Stimulated activated CD8-positive, alpha-beta memory T cell treated with anti-CD3 and anti-CD28 coated beads, Interleukin-7, amount 100 ng/mL, for 48 hours (primary cell): ENCODE measurements around the gene IFT172.
"Not testable (repeated sequence)": the region's sequence is repeated elsewhere in the genome, so short reads cannot be mapped to it uniquely, and the experiment has no call there.

ENCODE experiments used
- DNase-seq, 2 donors: peaks; one replicate each; pipeline ENCODE4 v3.0.0-alpha.2; 2020; ENCODE audit warnings: low read depth in 1 of 2; ENCODE audit errors: extremely low read depth in 1 of 2

Gene IFT172

DNA sequence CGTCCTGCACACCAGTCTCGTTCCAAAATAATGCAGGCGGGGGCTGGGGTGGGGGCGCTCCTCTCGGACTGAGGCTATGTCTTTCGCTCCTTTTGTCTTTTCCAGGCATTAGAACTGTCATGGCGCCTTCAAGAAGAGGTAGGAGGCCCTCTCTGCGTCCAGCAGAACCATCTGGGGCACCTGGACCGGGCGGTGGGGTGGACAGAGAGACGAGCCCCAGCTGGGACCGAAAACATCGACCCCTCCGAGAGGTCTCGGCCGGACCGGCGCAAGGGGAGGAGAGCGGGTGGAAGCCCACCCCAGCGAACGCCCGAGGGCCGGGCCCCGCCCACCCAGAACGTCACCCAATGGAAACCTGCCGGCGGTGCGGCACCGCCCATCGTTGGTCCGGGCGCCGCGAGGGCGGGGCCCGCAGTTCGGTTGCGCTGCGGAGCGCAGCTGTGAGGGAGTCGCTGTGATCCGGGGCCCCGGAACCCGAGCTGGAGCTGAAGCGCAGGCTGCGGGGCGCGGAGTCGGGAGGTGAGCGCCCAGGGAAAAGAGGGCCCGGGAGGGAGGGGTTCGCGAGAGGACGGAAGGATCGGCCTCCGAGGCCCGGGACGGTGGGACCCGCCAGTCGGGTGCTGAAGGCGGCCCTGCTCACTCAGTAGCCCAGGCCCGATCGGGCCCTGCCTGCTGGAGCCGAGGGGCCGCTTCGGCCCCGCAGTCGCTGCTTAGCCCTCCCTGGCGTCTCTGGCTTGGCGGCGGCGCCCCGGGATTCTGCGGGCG lies 61.1 kb downstream of the IFT172 start, which contains the start of gene NRBP1:
Gene NRBP1, plus strand, starts transcription at position 419 of the 765 bp plus-strand sequence. CDS start 4,643 bp downstream, outside the sequence.
- DNase-seq, result peak; percentile 82 to 84

DNA sequence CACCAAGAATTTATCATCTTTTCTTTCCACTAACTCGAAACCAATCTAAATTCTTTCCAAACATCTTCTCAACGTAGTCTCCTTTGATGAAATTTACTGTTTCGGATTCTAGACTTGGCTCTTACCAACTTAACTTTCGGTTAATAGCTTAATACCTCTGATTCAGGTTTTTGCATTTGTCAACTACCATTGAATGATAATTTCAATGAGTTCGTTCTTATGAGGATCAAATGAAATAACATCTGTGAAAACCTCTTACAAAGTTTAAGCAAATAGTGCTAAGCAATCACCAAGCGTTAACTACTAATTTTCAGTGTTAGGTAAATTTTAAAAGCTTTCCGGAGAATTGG lies 61.7 kb downstream of the IFT172 start:
- DNase-seq, result no peak

DNA sequence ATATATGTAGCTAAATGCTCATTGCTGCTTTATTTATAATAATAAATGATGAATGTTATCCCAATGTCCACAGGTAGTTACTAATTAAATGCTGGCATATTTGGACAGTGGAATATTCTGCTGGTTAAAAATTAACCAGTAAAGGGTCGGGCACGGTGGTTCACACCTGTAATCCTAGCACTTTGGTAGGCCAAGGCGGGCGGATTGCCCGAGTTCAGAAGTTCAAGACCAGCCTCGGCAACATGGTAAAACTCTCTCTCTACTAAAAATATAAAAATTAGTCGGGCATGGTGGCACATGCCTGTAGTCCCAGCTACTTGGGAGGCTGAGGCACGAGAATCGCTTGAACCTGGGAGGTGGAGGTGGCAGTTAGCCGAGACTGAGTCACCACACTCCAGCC lies 64.5 kb downstream of the IFT172 start:
- DNase-seq, result not testable (repeated sequence)

DNA sequence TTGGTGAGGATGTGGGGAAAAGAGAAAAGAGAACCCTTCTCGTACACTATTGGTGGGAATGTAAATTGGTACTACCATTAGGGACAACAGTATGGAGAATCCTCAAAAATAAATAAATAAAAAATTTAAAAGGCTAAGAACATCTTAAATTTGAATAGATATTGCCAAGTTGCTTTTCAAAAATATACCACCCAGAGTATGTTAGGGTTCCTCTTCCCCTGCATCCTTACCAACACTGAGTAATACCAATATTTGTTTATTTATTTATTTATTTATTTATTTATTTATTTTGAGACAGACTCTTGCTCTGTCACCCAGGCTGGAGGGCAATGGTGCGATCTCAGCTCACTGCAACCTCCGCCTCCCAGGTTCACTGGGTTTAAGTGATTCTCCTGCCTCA lies 66.6 kb downstream of the IFT172 start:
- DNase-seq, result no peak

DNA sequence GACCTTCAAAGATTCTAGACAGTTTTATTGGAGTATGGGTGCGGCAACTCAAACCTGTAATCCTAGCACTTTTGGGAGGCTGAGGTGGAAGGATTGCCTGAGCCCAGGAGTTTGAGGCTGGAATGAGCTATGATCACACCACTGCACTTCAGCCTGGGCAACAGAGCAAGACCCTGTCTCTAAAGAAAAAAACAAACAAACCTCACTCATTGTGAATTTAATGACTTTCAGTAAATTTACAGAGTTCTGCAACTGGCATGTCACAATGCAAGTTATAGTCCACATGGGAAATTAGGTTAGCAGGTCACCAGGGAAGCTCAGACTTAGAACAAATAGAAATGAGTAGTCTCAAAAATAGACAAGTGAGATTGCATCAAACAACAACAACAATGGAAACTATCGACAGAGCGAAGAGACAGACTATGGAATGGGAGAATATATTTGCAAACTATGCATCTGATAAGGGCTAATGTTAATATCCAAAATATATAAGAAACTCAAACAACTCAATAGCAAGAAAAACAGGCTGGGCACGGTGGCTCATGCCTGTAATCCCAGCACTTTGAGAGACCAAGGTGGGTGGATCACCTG lies 67.8 kb downstream of the IFT172 start:
- DNase-seq, result no peak

DNA sequence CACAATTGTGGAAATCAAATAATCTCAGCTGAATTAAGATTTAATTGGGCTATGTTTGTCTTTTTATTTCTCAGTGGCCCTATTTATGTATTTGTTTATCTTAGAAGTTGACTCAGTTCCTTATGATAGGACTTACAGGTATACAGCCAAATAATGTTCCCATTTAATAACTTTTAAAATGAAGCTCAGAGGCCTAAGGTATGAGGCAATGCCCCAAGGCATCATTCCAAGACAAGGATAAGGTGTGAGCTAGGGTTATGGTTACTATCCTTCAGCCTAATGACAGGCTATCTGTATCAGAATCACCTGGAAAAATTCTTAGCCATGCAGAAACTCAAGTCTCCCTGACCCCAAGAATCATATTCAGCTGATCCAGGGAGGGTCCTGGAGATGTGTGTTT lies 68.5 kb downstream of the IFT172 start:
- DNase-seq, result no peak

DNA sequence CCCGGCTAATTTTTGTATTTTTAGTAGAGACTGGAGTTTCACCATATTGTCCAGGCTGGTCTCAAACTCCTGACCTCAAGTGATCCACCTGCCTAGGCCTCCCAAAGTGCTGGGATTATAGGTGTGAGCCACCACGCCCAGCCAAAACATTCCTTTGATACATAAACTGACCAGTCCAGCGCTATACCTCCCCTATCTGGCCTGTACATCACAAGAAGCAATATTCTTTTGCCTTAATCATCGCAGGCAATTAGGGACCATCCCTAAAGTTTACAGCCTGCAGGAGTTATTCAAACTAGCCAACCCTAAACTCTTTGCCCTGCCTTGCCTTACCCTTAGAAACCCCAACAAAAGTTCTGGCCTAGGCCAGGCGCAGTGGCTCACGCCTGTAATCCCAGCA lies 73.4 kb downstream of the IFT172 start:
- DNase-seq, result no peak

DNA sequence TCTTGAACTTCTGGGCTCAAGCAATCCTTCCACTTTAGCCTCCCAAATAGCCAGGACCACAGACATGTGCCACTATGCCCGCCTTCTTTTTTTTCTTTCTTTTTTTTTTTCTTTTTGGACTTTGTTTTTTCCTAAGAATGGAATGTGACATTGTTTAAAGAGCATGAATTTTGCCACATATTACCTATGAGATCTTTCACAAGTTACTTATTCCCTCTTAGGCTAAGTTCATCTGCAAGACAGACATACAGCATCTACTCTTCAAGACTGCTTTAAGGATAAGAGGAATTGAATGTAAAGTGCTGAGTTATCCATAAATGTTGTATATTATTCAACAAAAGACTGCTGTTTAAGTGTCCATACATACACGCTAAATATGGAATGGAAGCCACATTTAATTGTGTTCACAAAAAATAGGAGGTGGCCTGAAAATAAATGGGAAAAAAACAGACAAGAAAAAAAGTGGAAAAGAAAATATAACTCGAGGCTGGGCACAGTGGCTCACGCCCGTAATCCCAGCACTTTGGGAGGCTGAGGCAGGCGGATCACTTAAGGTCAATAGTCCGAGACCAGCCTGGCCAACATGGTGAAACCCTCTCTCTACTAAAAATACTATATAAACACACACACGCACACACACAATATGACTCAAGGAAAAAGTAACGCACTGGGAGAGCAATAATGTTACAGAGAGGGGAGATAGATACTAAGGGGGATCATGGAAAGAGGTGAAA lies 77.0 kb downstream of the IFT172 start:
- no peak for DNase-seq

DNA sequence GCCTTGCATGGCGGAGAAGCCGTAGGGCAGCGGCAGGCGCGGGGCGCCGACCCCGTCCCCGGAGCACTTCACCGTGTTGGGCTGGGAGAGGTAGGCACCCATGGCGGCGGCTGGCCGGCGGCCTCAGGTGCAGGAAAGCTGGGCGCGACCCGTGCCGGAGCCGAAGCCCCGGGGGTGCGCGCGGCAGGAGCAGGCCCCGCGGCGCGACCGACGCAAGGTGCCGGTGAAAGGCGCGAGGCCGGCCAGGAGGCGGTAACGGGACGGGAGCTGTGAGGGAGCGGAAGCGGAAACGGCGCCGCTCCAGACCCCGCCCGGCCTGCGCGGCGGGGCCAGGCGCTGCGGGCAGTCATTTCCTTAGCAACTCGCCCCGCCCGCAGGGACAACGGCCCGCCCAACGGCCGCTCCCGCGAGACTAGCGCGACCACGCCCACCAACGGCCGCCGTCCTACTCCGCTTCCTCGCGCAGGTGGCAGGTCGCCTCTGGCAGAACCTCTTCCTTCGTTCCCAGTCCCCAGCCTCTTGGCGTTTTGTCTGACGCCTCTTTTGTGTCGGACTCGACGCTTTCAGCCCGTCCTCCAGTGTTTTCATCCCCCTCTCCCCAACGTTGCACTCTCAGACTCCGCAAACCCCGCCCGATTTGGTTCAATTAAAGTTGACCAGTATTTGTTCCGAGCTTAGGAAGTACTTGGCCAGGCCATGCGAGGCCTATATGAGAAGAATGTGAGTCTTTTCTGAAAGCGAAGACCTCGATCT lies 80.0 kb downstream of the IFT172 start, which contains the start of gene PPM1G:
Gene PPM1G, minus strand, starts transcription at position 271 of the 753 bp plus-strand sequence. Its CDS starts 169 bp downstream, at position 102.
- DNase-seq, result peak; percentile 93 to 95

DNA sequence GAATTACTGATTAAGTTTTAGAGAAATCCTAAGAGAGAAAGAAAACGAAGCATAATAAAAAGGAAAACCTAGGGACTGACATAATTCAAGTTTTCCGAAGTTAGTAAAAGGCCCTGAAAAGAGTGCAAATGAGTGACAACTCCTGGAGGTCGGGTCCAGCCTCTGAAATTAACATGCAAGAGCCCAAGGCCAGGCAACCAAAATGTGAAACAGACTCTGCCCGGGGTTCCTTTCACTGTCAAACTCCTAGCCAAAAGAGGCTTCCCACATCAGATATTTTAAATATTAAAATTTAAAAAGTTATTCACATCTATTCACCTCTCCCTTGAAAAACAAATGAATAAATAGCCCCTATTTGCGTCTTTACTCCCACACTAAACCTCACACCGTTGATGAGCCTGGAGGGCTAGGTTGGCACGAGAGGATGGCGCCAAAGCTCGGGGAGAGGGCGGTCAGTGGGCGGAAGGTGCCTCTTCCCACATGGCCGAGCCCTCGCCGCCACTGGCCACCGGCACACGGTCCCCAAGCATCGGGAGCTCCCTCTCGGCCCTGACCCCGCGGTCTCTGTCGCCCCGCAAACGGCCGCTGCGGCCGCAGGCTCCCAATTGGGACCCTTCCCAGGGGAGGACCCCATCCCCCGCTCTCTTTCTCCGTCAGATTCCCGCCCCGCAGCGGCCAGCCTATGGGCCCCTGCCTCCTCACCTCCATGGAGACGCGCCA lies 80.8 kb downstream of the IFT172 start:
- peak in 1 of 2 donors; percentile 16 for DNase-seq

DNA sequence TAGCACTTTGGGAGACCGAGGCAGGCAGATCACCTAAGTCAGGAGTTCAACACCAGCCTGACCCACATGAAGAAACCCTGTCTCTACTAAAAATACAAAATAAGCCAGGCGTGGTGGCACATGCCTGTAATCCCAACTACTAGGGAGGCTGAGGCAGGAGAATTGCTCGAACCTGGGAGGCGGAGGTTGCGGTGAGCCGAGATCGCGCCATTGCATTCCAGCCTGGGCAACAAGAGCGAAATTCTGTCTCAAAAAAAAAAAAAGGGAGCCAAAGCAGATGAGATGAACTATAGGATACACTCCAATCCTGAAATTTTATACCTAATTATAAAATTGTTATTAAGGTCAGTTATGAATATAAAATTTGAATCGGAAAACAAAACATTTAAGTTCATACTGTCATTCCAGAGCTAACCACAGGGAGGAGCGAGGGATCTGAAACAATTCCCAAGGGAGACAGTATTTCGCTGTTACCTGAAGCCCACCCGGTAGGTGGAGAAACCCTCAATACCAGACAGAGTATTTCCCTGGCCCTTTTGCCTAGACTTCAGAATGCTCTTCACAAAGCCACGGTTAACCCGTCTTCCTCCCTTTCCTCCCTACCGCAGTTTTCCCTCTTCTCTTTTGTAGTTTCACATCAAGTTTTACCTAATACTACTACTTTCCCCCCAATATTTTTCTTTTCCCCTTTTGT lies 81.6 kb downstream of the IFT172 start:
- DNase-seq, result no peak

DNA sequence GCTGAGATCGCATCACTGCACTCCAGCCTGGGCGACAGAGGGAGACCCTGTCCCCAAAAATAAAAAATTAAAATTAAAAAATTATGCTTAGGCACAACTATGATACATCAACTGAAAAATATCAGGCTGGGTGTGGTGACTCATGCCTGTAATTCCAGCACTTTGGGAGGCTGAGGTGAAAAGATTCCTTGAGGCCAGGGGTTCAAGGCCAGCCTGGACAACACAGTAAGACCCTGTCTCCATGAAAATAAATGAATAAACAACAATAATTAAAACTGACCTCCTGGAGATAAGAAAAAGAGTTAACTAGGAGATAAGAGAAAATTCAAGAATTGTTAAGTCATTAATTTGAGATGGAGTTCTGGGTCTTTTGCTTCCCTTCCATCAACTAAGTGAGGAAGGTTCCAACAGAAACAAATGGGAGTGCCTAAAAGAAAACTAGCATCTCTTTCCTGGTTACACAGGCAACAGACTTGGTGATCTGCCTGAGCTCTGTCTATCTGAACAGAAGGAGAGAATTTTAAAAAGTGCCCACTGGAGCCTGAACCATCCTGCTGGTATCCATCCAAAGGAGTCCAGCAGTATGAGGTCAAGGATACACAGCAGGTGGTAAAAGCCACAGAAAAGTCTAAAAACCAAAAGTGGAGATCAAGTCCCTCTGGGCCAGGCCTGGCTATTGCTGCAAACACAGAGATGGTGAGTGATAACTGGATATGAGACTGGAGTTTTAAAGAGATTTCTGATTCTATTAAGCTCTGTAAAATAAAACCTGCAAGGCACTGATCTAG lies 89.0 kb downstream of the IFT172 start:
- DNase-seq, result no peak

DNA sequence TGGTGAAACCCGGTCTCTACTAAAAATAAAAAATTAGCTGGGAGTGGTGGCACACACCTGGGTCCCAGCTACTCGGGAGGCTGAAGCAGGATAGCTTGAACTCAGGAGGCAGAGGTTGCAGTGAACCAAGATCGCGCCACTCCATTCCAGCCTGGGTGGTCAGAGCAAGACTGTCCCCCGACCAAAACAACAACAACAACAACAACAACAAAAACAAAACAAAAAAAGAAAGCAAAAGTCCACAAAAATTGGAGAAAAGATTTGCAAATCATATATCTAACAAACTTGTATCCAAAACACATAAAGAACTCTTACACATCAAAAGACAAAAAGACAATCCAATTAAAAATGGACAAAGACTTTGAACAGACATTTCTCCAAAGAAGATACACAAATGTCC lies 90.6 kb downstream of the IFT172 start:
- DNase-seq, result no peak
